Measurements from ENCODE around the gene GPC6.

DNA sequence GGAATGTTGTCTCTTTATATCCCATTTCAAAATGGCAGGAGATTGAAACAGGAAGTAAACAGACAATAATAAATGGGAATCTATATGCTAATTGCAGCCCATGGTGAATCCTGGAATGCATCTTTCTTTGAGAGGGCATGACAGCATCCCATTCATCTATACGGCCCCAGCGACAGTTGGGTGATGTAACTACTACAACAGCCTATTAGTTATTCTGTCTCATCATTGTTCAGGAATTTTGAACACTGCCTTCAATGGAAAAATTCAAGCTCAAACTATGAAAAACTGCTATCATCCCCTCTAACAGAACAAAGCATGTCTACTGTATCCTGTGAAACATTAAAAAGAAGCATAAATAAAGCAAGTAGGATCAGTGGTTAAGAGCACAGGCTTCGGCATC, 990.8 kb downstream of the GPC6 start:
- no peak for TF ChIP-seq SP1 (IDR thresholded peaks at IDR 0.05)
- no peak for TF ChIP-seq TARDBP (IDR thresholded peaks at IDR 0.05)
- no peak for TF ChIP-seq LEF1 (IDR thresholded peaks at IDR 0.05; ENCODE audit: borderline replicate concordance)
- no peak for TF ChIP-seq ARNT (IDR thresholded peaks at IDR 0.05)
- TF ChIP-seq, protein P1, sequence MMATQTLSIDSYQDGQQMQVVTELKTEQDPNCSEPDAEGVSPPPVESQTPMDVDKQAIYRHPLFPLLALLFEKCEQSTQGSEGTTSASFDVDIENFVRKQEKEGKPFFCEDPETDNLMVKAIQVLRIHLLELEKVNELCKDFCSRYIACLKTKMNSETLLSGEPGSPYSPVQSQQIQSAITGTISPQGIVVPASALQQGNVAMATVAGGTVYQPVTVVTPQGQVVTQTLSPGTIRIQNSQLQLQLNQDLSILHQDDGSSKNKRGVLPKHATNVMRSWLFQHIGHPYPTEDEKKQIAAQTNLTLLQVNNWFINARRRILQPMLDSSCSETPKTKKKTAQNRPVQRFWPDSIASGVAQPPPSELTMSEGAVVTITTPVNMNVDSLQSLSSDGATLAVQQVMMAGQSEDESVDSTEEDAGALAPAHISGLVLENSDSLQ (IDR thresholded peaks at IDR 0.05), result no peak
- TF ChIP-seq HDGF (IDR thresholded peaks at IDR 0.05; ENCODE audit: borderline replicate concordance), result no peak
- no peak for TF ChIP-seq FOXK2 (IDR thresholded peaks at IDR 0.05)
- no peak for TF ChIP-seq ELF4 (IDR thresholded peaks at IDR 0.05)
- TF ChIP-seq BHLHE40 (IDR thresholded peaks at IDR 0.05; ENCODE audit: borderline replicate concordance), result no peak
- TF ChIP-seq CTBP1 (IDR thresholded peaks at IDR 0.05; ENCODE audit: borderline replicate concordance), result no peak
